ENCODE measurements around the gene ANKRD17. TPM values are rescaled to one million over a fixed set of nuclear protein-coding genes. Genes with fewer than 3 reads are reported as not detected.

The ANKRD17 gene
- polyA plus RNA-seq, 1 of the 3 experiments (the other 2 are of a cell fraction), result 25.6 TPM

- Histone ChIP-seq H3K27me3 (ENCODE audit: insufficient read depth) (no peaks in the 10 kb centered on the region), H3K9ac (no peak overlapping the region), H3K4me2 (no peak overlapping the region), H3K79me2 (ENCODE audit: insufficient read depth) (peaks cover 97% of the 10 kb centered on the region), H4K20me1 (ENCODE audit: insufficient read depth) (0 out of 2 replicates have a peak, but pooled peaks cover 9% of the 10 kb centered on the region), H3K9me3 (no peaks in the 10 kb centered on the region), H3K36me3 (replicated peaks in 1 of 2; ENCODE audit: control insufficient read depth in 1 of 2, insufficient read depth in 2 of 2, low read length in 1 of 2) (peaks cover 3 to 35% of the 10 kb centered on the region in 2 experiments), H2AFZ (ENCODE audit: low read depth) (no peak overlapping the region), H3K9me2 (no peaks in the 10 kb centered on the region), H3K4me1 (ENCODE audit: control insufficient read depth in 1 of 2, insufficient read depth in 2 of 2, low read depth in 1 of 2, low read length in 1 of 2) (peaks cover 0 to 4% of the 10 kb centered on the region in 2 experiments; a peak in 1 of 4 replicates), H3F3A (replicated peaks; ENCODE audit: insufficient read depth) (peaks cover 27% of the 10 kb centered on the region), H3K27ac (ENCODE audit: low read depth in 2 of 2, low read length in 1 of 2) (peak overlapping the region in 1 of 2 experiments; percentile 12; a peak in 2 of 4 replicates), H3K4me3 (ENCODE audit: low read depth in 2 of 2, low read length in 1 of 2) (no peak overlapping the region)
- DNase-seq, result no peak
- POLR2A ChIA-PET, result no interaction called here
- CTCF ChIA-PET, result interaction anchor here (1.0 kb wide), 1 partner anchor 59 kb away, joined by 3 read pairs; no protein-coding TSS in a partner anchor
- TF ChIP-seq RAD21 (IDR thresholded peaks at IDR 0.05; ENCODE audit: low read length) (no peak), FOXM1 (IDR thresholded peaks at IDR 0.05; ENCODE audit: low read depth) (no peak), EP300 (IDR thresholded peaks at IDR 0.05; ENCODE audit: borderline replicate concordance in 1 of 2, low read depth in 1 of 2, low read length in 1 of 2) (no peak), NRF1 (IDR thresholded peaks at IDR 0.05; ENCODE audit: low read depth, low read length) (no peak), RFX5 (IDR thresholded peaks at IDR 0.05; ENCODE audit: low read length) (no peak), YY1 (IDR thresholded peaks at IDR 0.05; ENCODE audit: low read depth) (no peak), MEF2A (IDR thresholded peaks at IDR 0.05; ENCODE audit: borderline replicate concordance, low read depth) (no peak), TCF12 (IDR thresholded peaks at IDR 0.05) (no peak), USF2 (IDR thresholded peaks at IDR 0.05; ENCODE audit: borderline replicate concordance, low read depth, low read length) (no peak), RCOR1 (IDR thresholded peaks at IDR 0.05; ENCODE audit: low read length) (no peak), MAX (IDR thresholded peaks at IDR 0.05; ENCODE audit: low read depth) (no peak), NFIC (IDR thresholded peaks at IDR 0.05; ENCODE audit: borderline replicate concordance) (no peak), FOSL2 (IDR thresholded peaks at IDR 0.05; ENCODE audit: borderline replicate concordance, low read depth) (no peak), MXI1 (IDR thresholded peaks at IDR 0.05; ENCODE audit: low read depth, low read length) (no peak), FOXJ3 (CRISPR knock-in tag; IDR thresholded peaks at IDR 0.05) (no peak), ELF1 (IDR thresholded peaks at IDR 0.05) (no peak)
- TF ChIP-seq, protein P1, sequence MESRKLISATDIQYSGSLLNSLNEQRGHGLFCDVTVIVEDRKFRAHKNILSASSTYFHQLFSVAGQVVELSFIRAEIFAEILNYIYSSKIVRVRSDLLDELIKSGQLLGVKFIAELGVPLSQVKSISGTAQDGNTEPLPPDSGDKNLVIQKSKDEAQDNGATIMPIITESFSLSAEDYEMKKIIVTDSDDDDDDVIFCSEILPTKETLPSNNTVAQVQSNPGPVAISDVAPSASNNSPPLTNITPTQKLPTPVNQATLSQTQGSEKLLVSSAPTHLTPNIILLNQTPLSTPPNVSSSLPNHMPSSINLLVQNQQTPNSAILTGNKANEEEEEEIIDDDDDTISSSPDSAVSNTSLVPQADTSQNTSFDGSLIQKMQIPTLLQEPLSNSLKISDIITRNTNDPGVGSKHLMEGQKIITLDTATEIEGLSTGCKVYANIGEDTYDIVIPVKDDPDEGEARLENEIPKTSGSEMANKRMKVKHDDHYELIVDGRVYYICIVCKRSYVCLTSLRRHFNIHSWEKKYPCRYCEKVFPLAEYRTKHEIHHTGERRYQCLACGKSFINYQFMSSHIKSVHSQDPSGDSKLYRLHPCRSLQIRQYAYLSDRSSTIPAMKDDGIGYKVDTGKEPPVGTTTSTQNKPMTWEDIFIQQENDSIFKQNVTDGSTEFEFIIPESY (IDR thresholded peaks at IDR 0.05; ENCODE audit: borderline replicate concordance, low read depth), result no peak
- WGBS (ENCODE audit: low lambda C conversion rate), result 81% methylated on average over 4 of the region's 4 CpGs
Measured at GRCh38 chr4:73187325-73187724, 71.3 kb downstream of the ANKRD17 start.

- Histone ChIP-seq H3K9ac (no peak overlapping the region), H3K9me2 (no peaks in the 10 kb centered on the region), H3K27me3 (ENCODE audit: insufficient read depth) (no peaks in the 10 kb centered on the region), H3K79me2 (ENCODE audit: insufficient read depth) (peaks cover 95% of the 10 kb centered on the region), H4K20me1 (ENCODE audit: insufficient read depth) (peaks cover 10% of the 10 kb centered on the region; the same call in 1 of the 2 replicates), H3F3A (replicated peaks; ENCODE audit: insufficient read depth) (peaks cover 24% of the 10 kb centered on the region), H3K4me2 (no peak overlapping the region), H3K27ac (ENCODE audit: low read depth in 2 of 2, low read length in 1 of 2) (no peak overlapping the region), H3K4me1 (ENCODE audit: control insufficient read depth in 1 of 2, insufficient read depth in 2 of 2, low read depth in 1 of 2, low read length in 1 of 2) (0 out of 4 replicates have a peak, but pooled peaks cover 0 to 4% of the 10 kb centered on the region in 2 experiments), H2AFZ (ENCODE audit: low read depth) (no peak overlapping the region), H3K36me3 (replicated peaks in 1 of 2; ENCODE audit: control insufficient read depth in 1 of 2, insufficient read depth in 2 of 2, low read length in 1 of 2) (peaks cover 3 to 31% of the 10 kb centered on the region in 2 experiments), H3K4me3 (ENCODE audit: low read depth in 2 of 2, low read length in 1 of 2) (no peak overlapping the region), H3K9me3 (no peaks in the 10 kb centered on the region)
- no peak for DNase-seq
- ChIA-PET CTCF (no interaction called here), POLR2A (no interaction called here)
- TF ChIP-seq FOXM1 (IDR thresholded peaks at IDR 0.05; ENCODE audit: low read depth) (no peak), ELF1 (IDR thresholded peaks at IDR 0.05) (no peak), MEF2A (IDR thresholded peaks at IDR 0.05; ENCODE audit: borderline replicate concordance, low read depth) (no peak), FOXJ3 (CRISPR knock-in tag; IDR thresholded peaks at IDR 0.05) (no peak), TCF12 (IDR thresholded peaks at IDR 0.05) (no peak), EP300 (IDR thresholded peaks at IDR 0.05; ENCODE audit: borderline replicate concordance in 1 of 2, low read depth in 1 of 2, low read length in 1 of 2) (no peak), CTCF (IDR thresholded peaks at IDR 0.05) (no peak), RAD21 (IDR thresholded peaks at IDR 0.05; ENCODE audit: low read length) (no peak), SMC3 (IDR thresholded peaks at IDR 0.05; ENCODE audit: low read depth, low read length) (no peak), RFX5 (IDR thresholded peaks at IDR 0.05; ENCODE audit: low read length) (no peak), NFIC (IDR thresholded peaks at IDR 0.05; ENCODE audit: borderline replicate concordance) (no peak), MXI1 (IDR thresholded peaks at IDR 0.05; ENCODE audit: low read depth, low read length) (no peak), JUND (IDR thresholded peaks at IDR 0.05) (no peak), POLR2AphosphoS5 (IDR thresholded peaks at IDR 0.05; ENCODE audit: low read depth, low read length) (no peak), YY1 (IDR thresholded peaks at IDR 0.05; ENCODE audit: low read depth) (no peak)
- TF ChIP-seq, protein P2, sequence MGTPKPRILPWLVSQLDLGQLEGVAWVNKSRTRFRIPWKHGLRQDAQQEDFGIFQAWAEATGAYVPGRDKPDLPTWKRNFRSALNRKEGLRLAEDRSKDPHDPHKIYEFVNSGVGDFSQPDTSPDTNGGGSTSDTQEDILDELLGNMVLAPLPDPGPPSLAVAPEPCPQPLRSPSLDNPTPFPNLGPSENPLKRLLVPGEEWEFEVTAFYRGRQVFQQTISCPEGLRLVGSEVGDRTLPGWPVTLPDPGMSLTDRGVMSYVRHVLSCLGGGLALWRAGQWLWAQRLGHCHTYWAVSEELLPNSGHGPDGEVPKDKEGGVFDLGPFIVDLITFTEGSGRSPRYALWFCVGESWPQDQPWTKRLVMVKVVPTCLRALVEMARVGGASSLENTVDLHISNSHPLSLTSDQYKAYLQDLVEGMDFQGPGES (IDR thresholded peaks at IDR 0.05; ENCODE audit: low read depth, low read length), result no peak
Measured at GRCh38 chr4:73185903-73186302, 72.7 kb downstream of the ANKRD17 start.

Measured in SK-N-SH (cell line).